SK-N-MC (cell line): ENCODE measurements around the gene OR6Q1.

ENCODE experiments used
- EZH2 ChIP-seq: fragments of 200-600 bp; sonication (generic); IDR thresholded peaks from one replicate; pipeline ENCODE4 v1.6.1; 2017; ENCODE audit warnings: antibody characterized with exemption
- FOXP2 ChIP-seq: optimal IDR thresholded peaks from 2 replicates; pipeline ENCODE3; 2011; ENCODE audit warnings: mild to moderate bottlenecking, moderate library complexity; ENCODE audit not compliant: insufficient read depth; ENCODE audit errors: extremely low read length, control extremely low read depth
- POLR2AphosphoS5 ChIP-seq: IDR thresholded peaks from 2 replicates; pipeline ENCODE4 v1.6.1; 2012; ENCODE audit warnings: mild to moderate bottlenecking, low read depth, low read length, borderline replicate concordance

GRCh38 chr11:58003591-58003990 lies 27.2 kb upstream of the OR6Q1 start:
- TF ChIP-seq EZH2, result no peak
- TF ChIP-seq POLR2AphosphoS5, result no peak
- TF ChIP-seq FOXP2, result no peak
